SK-N-SH treated with all-trans-retinoic acid at 6 μM for 48 hours (cell line): ENCODE data around the gene SAMHD1.

Experiments used
- ATAC-seq: fragments of 200-7000 bp; cut with Tn5 transposase; 3 replicates; pipeline ENCODE4 v1.9.1; 2020; ENCODE audit warnings: mild to moderate bottlenecking, moderate library complexity
- ARNTL ChIP-seq: fragments of 450-650 bp; formaldehyde crosslinking; IDR thresholded peaks from 2 replicates; pipeline ENCODE4 v1.5.0; 2020; ENCODE audit warnings: low read depth, mild to moderate bottlenecking, moderate library complexity, borderline replicate concordance
- BACH2 ChIP-seq: fragments of 250-450 bp; sonication (Bioruptor Pico); IDR thresholded peaks from 2 replicates; pipeline ENCODE4 v1.9.0; 2021; ENCODE audit warnings: mild to moderate bottlenecking, borderline replicate concordance
- CSDC2 ChIP-seq: fragments of 250-450 bp; sonication (Bioruptor Pico); IDR thresholded peaks from 2 replicates; pipeline ENCODE4 v1.5.0; 2020; ENCODE audit warnings: mild to moderate bottlenecking, moderate library complexity
- ESRRG ChIP-seq: fragments of 250-450 bp; sonication (Bioruptor Pico); IDR thresholded peaks from 2 replicates; pipeline ENCODE4 v1.6.1; 2021; ENCODE audit warnings: mild to moderate bottlenecking
- ISL1 ChIP-seq: fragments of 250-450 bp; sonication (Bioruptor Pico); IDR thresholded peaks from 2 replicates; pipeline ENCODE4 v2.1.2; 2022; ENCODE audit warnings: mild to moderate bottlenecking, moderate library complexity
- OSR1 ChIP-seq: fragments of 250-450 bp; sonication (Bioruptor Pico); IDR thresholded peaks from 2 replicates; pipeline ENCODE4 v1.8.0; 2022; ENCODE audit warnings: moderate library complexity, mild to moderate bottlenecking, inconsistent platforms
- PPARA ChIP-seq: fragments of 250-450 bp; sonication (Bioruptor Pico); IDR thresholded peaks from 2 replicates; pipeline ENCODE4 v1.5.0; 2020; ENCODE audit warnings: mild to moderate bottlenecking, borderline replicate concordance
- SNAI2 ChIP-seq: fragments of 250-450 bp; sonication (Bioruptor Pico); IDR thresholded peaks from 2 replicates; pipeline ENCODE4 v1.5.0; 2020; ENCODE audit warnings: mild to moderate bottlenecking, moderate library complexity
- TCF4 ChIP-seq: fragments of 250-450 bp; sonication (Bioruptor Pico); IDR thresholded peaks from 2 replicates; pipeline ENCODE4 v1.8.0; 2021; ENCODE audit warnings: mild to moderate bottlenecking, moderate library complexity, borderline replicate concordance
- TOX ChIP-seq: fragments of 250-450 bp; sonication (Bioruptor Pico); IDR thresholded peaks from 2 replicates; pipeline ENCODE4 v1.8.0; 2021; ENCODE audit warnings: mild to moderate bottlenecking, moderate library complexity, borderline replicate concordance
- TSHZ2 ChIP-seq: fragments of 250-450 bp; sonication (Bioruptor Pico); IDR thresholded peaks from 2 replicates; pipeline ENCODE4 v1.5.0; 2020; ENCODE audit warnings: mild to moderate bottlenecking, moderate library complexity
- ZC3H10 ChIP-seq: fragments of 250-450 bp; sonication (Bioruptor Pico); IDR thresholded peaks from 2 replicates; pipeline ENCODE4 v1.5.1; 2021; ENCODE audit warnings: mild to moderate bottlenecking, moderate library complexity
- ZFP3 ChIP-seq: fragments of 250-450 bp; sonication (Bioruptor Pico); IDR thresholded peaks from 2 replicates; pipeline ENCODE4 v1.5.0; 2020; ENCODE audit warnings: mild to moderate bottlenecking, moderate library complexity
- ZFP30 ChIP-seq: fragments of 450-650 bp; formaldehyde crosslinking; IDR thresholded peaks from 2 replicates; pipeline ENCODE4 v1.5.0; 2022; ENCODE audit warnings: mild to moderate bottlenecking, moderate library complexity
- ZNF565 ChIP-seq: fragments of 450-650 bp; formaldehyde crosslinking; conservative IDR thresholded peaks from 2 replicates; pipeline ENCODE4 v1.5.0; 2020; ENCODE audit warnings: low read depth, mild to moderate bottlenecking, moderate library complexity
- ZNF70 ChIP-seq: fragments of 450-650 bp; formaldehyde crosslinking; IDR thresholded peaks from 2 replicates; pipeline ENCODE4 v1.5.0; 2020; ENCODE audit warnings: mild to moderate bottlenecking, moderate library complexity
- ZNF8 ChIP-seq: fragments of 450-650 bp; formaldehyde crosslinking; IDR thresholded peaks from 2 replicates; pipeline ENCODE4 v1.5.0; 2020; ENCODE audit warnings: mild to moderate bottlenecking, moderate library complexity
- TF ChIP-seq, protein P1 (sequence below): fragments of 250-450 bp; sonication (Bioruptor Pico); IDR thresholded peaks from 2 replicates; pipeline ENCODE4 v1.8.0; 2020; ENCODE audit warnings: mild to moderate bottlenecking, moderate library complexity, borderline replicate concordance
- TF ChIP-seq, protein P2 (sequence below): fragments of 250-450 bp; sonication (Bioruptor Pico); IDR thresholded peaks from 2 replicates; pipeline ENCODE4 v1.5.1; 2021; ENCODE audit warnings: mild to moderate bottlenecking, moderate library complexity
- TF ChIP-seq, protein P3 (sequence below): fragments of 250-450 bp; sonication (Bioruptor Pico); IDR thresholded peaks from 2 replicates; pipeline ENCODE4 v1.5.1; 2020; ENCODE audit warnings: low read depth, mild to moderate bottlenecking, moderate library complexity

The SAMHD1 gene

DNA sequence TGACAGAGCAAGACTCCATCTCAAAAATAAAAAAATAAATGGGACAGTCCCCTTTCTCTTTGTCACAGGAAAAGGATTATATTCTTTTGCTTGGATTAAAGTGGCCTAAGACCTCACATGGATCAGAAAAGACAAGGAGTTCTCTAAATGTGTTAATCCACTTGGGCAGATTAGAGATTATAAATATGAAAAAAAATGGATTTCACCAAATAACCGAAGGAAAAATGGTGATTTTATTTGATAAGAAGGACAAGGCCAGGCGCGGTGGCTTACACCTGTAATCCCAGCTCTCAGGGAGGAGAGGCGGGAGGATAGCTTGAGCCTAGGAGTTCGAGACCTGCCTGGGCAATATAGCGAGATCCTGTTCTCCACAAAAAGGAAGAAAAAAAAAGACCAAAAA, 21.8 kb downstream of the SAMHD1 start (continued):
- TF ChIP-seq TSHZ2 (no peak), PPARA (no peak), CSDC2 (CRISPR knock-in tag) (no peak)

GRCh38 chr20:36929290-36929689, 22.2 kb downstream of the SAMHD1 start:
- ATAC-seq = no peak
- TF ChIP-seq BACH2 (CRISPR knock-in tag) (no peak), ISL1 (CRISPR knock-in tag) (no peak), ZC3H10 (no peak), TSHZ2 (no peak), PPARA (no peak), ZNF8 (CRISPR knock-in tag) (no peak)
- TF ChIP-seq, protein P1, sequence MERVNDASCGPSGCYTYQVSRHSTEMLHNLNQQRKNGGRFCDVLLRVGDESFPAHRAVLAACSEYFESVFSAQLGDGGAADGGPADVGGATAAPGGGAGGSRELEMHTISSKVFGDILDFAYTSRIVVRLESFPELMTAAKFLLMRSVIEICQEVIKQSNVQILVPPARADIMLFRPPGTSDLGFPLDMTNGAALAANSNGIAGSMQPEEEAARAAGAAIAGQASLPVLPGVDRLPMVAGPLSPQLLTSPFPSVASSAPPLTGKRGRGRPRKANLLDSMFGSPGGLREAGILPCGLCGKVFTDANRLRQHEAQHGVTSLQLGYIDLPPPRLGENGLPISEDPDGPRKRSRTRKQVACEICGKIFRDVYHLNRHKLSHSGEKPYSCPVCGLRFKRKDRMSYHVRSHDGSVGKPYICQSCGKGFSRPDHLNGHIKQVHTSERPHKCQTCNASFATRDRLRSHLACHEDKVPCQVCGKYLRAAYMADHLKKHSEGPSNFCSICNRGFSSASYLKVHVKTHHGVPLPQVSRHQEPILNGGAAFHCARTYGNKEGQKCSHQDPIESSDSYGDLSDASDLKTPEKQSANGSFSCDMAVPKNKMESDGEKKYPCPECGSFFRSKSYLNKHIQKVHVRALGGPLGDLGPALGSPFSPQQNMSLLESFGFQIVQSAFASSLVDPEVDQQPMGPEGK (CRISPR knock-in tag) = no peak
- TF ChIP-seq, protein P2, sequence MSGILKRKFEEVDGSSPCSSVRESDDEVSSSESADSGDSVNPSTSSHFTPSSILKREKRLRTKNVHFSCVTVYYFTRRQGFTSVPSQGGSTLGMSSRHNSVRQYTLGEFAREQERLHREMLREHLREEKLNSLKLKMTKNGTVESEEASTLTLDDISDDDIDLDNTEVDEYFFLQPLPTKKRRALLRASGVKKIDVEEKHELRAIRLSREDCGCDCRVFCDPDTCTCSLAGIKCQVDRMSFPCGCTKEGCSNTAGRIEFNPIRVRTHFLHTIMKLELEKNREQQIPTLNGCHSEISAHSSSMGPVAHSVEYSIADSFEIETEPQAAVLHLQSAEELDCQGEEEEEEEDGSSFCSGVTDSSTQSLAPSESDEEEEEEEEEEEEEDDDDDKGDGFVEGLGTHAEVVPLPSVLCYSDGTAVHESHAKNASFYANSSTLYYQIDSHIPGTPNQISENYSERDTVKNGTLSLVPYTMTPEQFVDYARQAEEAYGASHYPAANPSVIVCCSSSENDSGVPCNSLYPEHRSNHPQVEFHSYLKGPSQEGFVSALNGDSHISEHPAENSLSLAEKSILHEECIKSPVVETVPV = no peak
- TF ChIP-seq, all 23 proteins: peak for 0

DNA sequence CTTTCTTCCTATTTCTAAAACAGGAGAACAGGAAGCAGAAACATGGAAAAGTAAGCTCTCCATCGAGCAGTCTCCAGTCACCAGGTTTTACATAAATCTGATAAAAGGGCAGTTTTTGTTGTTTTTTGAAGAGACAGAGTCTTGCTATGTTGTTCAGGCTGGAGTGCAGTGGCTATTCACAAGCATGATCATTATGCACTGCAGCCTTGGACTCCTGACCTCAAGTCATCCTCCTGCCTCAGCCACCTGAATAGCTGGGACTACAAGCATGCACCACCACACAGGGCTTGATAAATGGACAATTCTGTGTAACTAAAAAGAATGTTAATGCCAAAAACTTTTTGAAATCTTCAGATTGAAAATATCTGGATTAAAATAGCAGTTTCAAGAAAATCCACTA, 23.8 kb downstream of the SAMHD1 start:
- ATAC-seq = no peak
- TF ChIP-seq, protein P2 = no peak
- TF ChIP-seq ISL1 (CRISPR knock-in tag) = no peak
- TF ChIP-seq, protein P1 (CRISPR knock-in tag) = no peak
- TF ChIP-seq TCF4 (CRISPR knock-in tag) = no peak
- no peak for TF ChIP-seq ZFP3 (CRISPR knock-in tag)
- TF ChIP-seq ZC3H10 = no peak
- no peak for TF ChIP-seq SNAI2 (CRISPR knock-in tag)
- TF ChIP-seq ARNTL (CRISPR knock-in tag) = no peak
- TF ChIP-seq TOX (CRISPR knock-in tag) = no peak

DNA sequence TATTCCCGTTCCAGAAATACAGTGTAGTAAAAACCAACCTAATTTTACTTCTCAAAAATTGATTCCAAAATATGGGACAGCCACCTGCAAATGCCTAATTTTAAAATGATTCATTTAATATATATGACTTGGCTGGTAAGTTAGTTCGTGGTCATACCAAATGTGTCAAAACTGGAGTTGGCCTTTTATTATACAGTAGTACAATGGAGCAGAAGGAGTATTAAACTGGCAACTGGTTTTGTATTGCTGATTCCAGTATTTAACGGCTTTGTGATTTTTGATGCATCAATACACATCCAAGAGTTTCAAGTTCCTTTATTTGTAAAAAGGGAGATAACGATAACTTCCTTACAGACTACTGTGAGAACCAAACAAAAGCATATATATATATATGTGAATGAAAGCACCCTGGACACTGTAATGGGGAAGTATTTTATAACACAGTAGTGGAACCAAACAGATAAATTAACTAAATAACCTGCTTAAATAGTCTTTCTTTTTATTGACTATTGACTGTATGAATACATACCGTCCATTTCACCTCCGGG, 24.8 kb downstream of the SAMHD1 start:
- ATAC-seq = no peak
- TF ChIP-seq, protein P1 (CRISPR knock-in tag) = no peak
- no peak for TF ChIP-seq TOX (CRISPR knock-in tag)
- TF ChIP-seq ZNF565 (CRISPR knock-in tag) = no peak
- no peak for TF ChIP-seq BACH2 (CRISPR knock-in tag)
- TF ChIP-seq SNAI2 (CRISPR knock-in tag) = no peak
- TF ChIP-seq, protein P3, sequence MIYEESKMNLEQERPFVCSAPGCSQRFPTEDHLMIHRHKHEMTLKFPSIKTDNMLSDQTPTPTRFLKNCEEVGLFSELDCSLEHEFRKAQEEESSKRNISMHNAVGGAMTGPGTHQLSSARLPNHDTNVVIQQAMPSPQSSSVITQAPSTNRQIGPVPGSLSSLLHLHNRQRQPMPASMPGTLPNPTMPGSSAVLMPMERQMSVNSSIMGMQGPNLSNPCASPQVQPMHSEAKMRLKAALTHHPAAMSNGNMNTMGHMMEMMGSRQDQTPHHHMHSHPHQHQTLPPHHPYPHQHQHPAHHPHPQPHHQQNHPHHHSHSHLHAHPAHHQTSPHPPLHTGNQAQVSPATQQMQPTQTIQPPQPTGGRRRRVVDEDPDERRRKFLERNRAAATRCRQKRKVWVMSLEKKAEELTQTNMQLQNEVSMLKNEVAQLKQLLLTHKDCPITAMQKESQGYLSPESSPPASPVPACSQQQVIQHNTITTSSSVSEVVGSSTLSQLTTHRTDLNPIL (CRISPR knock-in tag) = no peak
- TF ChIP-seq ZNF70 (CRISPR knock-in tag) = no peak
- TF ChIP-seq ZNF8 (CRISPR knock-in tag) = no peak
- no peak for TF ChIP-seq OSR1 (CRISPR knock-in tag)
- TF ChIP-seq ESRRG = no peak
- no peak for TF ChIP-seq ZC3H10
- no peak for TF ChIP-seq ZFP30 (CRISPR knock-in tag)
